Peyer's patch (tissue), 4 donors: ENCODE data around the gene NT5C3A.
"Not testable (repeated sequence)": the region's sequence is repeated elsewhere in the genome, so short reads cannot be mapped to it uniquely, and the experiment has no call there.

ENCODE experiments used
- POLR2A ChIP-seq, 2 donors: fragments of 450-650 bp; IDR thresholded peaks; one replicate each; pipeline ENCODE4 v1.5.1; 2017; ENCODE audit warnings: antibody characterized with exemption in 2 of 2, mild to moderate bottlenecking in 2 of 2, moderate library complexity in 2 of 2
- TF ChIP-seq, protein P1 (sequence below), 6 experiments: fragments of 450-650 bp in 4 of 6; fragments of 200-600 bp in 2 of 6; sonication (generic) in 1 of 6; IDR thresholded peaks; one replicate each; pipeline ENCODE4 v1.5.1; 2017 to 2019; ENCODE audit warnings: antibody characterized with exemption in 6 of 6, mild to moderate bottlenecking in 3 of 6, moderate library complexity in 1 of 6

DNA sequence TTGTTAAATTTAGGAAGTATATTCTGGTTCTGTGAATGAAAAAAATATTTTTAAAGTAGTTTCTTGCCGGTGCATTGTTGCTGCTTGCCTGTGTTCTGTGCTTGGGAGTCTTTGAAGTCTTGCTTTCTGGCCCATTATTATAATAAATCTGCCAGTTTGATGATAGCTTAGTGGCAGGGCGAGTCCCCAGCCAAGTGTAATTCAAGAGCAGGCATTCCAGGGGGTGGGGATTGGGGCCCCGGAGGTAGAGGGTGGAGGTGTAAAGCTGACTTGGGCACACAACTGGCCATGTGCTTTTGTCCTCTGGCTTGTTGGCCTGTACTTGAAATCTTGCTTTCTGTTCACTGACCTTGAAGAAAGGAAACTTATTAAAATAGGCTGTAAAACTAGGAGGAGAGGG, 90.6 kb downstream of the NT5C3A start:
- TF ChIP-seq, protein P1, sequence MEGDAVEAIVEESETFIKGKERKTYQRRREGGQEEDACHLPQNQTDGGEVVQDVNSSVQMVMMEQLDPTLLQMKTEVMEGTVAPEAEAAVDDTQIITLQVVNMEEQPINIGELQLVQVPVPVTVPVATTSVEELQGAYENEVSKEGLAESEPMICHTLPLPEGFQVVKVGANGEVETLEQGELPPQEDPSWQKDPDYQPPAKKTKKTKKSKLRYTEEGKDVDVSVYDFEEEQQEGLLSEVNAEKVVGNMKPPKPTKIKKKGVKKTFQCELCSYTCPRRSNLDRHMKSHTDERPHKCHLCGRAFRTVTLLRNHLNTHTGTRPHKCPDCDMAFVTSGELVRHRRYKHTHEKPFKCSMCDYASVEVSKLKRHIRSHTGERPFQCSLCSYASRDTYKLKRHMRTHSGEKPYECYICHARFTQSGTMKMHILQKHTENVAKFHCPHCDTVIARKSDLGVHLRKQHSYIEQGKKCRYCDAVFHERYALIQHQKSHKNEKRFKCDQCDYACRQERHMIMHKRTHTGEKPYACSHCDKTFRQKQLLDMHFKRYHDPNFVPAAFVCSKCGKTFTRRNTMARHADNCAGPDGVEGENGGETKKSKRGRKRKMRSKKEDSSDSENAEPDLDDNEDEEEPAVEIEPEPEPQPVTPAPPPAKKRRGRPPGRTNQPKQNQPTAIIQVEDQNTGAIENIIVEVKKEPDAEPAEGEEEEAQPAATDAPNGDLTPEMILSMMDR (IDR thresholded peaks at IDR 0.05) = not testable (repeated sequence)
- not testable (repeated sequence) for TF ChIP-seq POLR2A (IDR thresholded peaks at IDR 0.05)
